Measurements from ENCODE around the gene PTER. TPM values are rescaled to one million over a fixed set of nuclear protein-coding genes. Genes with fewer than 3 reads are reported as not detected.

PTER gene, protein sequence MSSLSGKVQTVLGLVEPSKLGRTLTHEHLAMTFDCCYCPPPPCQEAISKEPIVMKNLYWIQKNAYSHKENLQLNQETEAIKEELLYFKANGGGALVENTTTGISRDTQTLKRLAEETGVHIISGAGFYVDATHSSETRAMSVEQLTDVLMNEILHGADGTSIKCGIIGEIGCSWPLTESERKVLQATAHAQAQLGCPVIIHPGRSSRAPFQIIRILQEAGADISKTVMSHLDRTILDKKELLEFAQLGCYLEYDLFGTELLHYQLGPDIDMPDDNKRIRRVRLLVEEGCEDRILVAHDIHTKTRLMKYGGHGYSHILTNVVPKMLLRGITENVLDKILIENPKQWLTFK
- total RNA-seq = 7.6 and 15.2 TPM in 2 replicates

GRCh38 chr10:16436758-16437539, at the start of gene PTER:
PTER (plus strand) TSS chr10:16437010; CDS start chr10:16484385, 47,375 bp downstream.

DNA sequence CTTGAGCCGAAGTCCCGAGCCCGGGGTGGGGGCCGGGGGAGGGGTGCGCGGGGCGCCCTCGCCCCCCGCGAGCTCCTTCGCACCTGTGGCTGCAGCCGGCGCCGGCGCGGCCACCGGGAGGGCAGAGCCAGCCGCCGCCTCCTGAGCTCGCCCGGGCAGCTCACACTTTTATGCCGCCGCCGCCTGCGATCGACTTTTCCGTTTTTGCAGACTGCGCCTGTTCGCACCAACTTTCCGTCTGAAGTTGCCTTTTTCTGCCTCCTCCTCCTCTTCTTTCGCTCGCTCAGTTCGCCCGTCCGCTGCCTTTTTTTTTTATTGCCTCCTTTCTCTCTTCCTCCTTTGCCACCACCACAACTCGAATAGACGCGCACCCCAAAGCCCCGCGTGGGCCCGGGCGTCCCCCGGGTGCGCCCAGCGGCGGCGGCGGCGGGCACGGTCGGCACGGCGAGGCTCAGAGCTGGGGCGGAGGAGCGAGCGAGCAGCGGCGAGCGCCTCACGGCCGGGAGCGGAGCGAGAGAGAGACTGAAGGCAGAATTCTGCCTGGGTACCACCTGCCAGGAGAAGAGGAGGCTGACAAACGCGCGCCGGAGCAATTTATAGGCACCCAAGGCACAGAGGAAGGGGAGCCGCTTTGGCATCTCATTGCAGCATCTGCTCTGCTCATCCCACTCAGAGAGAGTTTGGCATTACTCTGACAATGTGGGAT, 84.7 kb downstream of the PTER start, which contains the start of gene C1QL3:
Gene C1QL3 (minus strand): TSS at position 569 of the 706 bp plus-strand sequence. CDS start 814 bp downstream, outside the sequence.

Other genes starting within 250 kb of the PTER start
- gene C1QL3, start 84.9 kb downstream of the PTER start, total RNA-seq = not detected in 2 replicates